BJ (cell line): Measurements from ENCODE around the gene DICER1. TPM values are rescaled to one million over a fixed set of nuclear protein-coding genes. Genes with fewer than 3 reads are reported as not detected.

Experiments used
- CTCF ChIA-PET: fragments of 350-600 bp; formaldehyde crosslinking; extraction: SDS; loops from one replicate; lab custom pipeline; 2021; ENCODE audit warnings: antibody characterized with exemption, inconsistent platforms; lab: Yijun Ruan, JAX
- POLR2A ChIA-PET: fragments of 300-600 bp; sonication (Branson Sonifier 250); formaldehyde crosslinking; extraction: SDS; loops from one replicate; lab custom pipeline; 2021; ENCODE audit warnings: antibody characterized with exemption; lab: Charles Lee
- DNase-seq: peaks from one replicate; pipeline ENCODE4 v3.0.0-alpha.2; 2011; ENCODE audit warnings: low read depth
- H3K27me3 ChIP-seq: 2 replicates; pipeline ENCODE4 v1.6.0; 2011; ENCODE audit warnings: low read length; ENCODE audit not compliant: control insufficient read depth, insufficient read depth
- H3K36me3 ChIP-seq: 2 replicates; pipeline ENCODE4 v1.5.1; 2011; ENCODE audit warnings: low read length; ENCODE audit not compliant: control insufficient read depth, insufficient read depth
- H3K4me3 ChIP-seq: 2 replicates; pipeline ENCODE4 v1.5.1; 2011; ENCODE audit warnings: low read depth, mild to moderate bottlenecking, control low read depth, low read length
- CTCF ChIP-seq: IDR thresholded peaks from 2 replicates; pipeline ENCODE4 v1.5.1; 2011; ENCODE audit warnings: low read depth, mild to moderate bottlenecking, control low read depth, inconsistent platforms, low read length, moderate library complexity; ENCODE audit not compliant: insufficient read depth
- polyA plus RNA-seq: library from polyadenylated mRNA; depleted of rRNA; stranded (reverse); fragments of >200 nt; gene quantifications from 2 replicates; pipeline ENCODE4 v1.2.3, GENCODE V29; 2011

The DICER1 gene
- polyA plus RNA-seq, 1 experiment, result 15.7 TPM

DNA sequence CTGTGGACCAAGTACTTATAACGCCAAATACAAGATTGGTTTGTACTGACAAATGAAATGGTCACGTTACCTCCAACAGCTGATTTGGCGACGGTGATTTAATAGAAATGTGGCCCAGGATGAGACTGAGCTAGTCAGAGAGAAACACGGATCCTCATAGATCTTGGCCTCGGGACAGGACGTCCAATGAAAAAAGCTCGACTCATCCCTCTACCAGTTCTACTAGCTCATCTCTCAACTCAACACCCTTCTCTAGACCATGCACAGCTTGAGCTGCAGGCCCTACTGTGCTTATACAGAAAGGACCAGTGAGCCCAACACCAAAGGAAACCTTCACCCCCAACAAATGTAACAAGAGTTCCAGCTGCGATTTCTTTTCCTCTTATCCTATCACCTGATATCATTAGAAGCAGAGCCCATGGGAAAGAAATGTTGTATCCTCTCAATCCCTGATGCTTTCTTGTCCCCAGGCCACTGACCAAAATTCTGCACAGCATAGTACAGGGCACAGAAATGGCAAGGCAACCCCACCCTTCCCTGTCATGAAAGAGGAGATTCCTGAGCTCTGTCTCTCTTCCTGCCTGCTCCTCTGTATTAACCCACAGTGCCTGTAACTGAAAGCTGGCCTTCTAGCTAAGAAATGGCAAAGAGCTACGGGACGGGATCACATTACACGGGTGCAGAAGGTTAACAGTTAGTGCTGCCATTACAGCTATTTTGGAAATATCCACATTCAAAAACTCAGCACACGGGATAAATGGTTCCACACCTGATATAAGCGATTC lies 39.2 kb downstream of the DICER1 start:
- DNase-seq, result no peak
- no peak overlapping the region for H3K4me3 ChIP-seq
- ChIA-PET CTCF (interaction anchor here (1.3 to 1.7 kb wide), 2 partner anchors 12 to 14 kb away, joined by 4 to 5 read pairs; no protein-coding TSS in a partner anchor), POLR2A (interaction anchor here (0.6 kb wide), 1 partner anchor 386 kb away, joined by 3 read pairs; no protein-coding TSS in a partner anchor)
- TF ChIP-seq CTCF, result no peak
- H3K27me3 ChIP-seq, result no peaks in the 10 kb centered on the region
- H3K36me3 ChIP-seq, result peaks cover 2% of the 10 kb centered on the region; the same call in 1 of the 2 replicates

DNA sequence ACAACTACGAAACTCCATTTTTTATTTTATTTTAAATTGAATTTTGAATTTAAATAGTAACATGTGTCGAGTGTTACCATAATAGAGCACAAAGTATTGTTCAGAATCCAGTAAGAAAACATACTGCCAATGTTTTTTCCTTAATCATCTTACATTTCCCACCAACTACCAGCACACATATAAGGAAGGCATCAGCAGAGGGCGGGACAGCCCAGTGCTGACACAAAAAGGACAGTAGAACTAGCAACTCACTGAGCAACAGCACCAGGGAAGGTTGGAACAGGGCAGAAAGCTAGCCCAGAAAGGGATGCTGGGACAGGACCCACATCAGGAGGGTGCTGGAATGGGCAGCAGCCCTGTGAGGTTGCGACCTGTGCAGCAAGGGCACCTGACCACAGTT lies 43.9 kb downstream of the DICER1 start:
- H3K4me3 ChIP-seq, result no peak overlapping the region
- ChIA-PET CTCF (interaction anchor here (1.1 kb wide), 1 partner anchor 11 kb away, joined by 4 read pairs; no protein-coding TSS in a partner anchor), POLR2A (no interaction called here)
- no peak for DNase-seq
- peaks cover 7% of the 10 kb centered on the region for H3K36me3 ChIP-seq
- TF ChIP-seq CTCF, result no peak
- H3K27me3 ChIP-seq, result no peaks in the 10 kb centered on the region

GRCh38 chr14:95111507-95112164 lies 45.7 kb downstream of the DICER1 start:
- Histone ChIP-seq H3K27me3 (no peaks in the 10 kb centered on the region), H3K4me3 (no peak overlapping the region), H3K36me3 (peaks cover 9% of the 10 kb centered on the region)
- no peak for TF ChIP-seq CTCF
- ChIA-PET CTCF (interaction anchor here (0.7 to 1.5 kb wide), 2 partner anchors 13 to 1110 kb away, joined by 3 to 7 read pairs; no protein-coding TSS in a partner anchor), POLR2A (no interaction called here)
- DNase-seq, result no peak

DNA sequence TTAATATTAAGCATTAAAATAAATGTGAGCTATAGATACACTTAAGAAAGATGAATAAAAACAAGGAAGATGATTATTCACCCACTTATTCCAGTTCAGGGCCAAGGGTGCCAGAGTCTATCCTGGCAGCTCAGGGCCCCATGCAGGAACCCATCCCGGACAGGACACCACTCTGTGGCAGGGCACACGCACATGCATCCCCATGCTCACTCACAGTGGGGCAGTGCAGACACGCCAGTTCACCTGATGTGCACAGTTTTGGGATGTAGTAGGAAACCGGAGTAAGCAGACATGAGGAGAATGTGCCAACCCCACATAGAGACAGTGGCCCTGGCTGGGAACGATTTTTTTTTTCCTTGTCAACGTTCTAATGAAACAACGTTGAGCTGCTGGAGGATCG lies 47.2 kb downstream of the DICER1 start:
- no peaks in the 10 kb centered on the region for H3K27me3 ChIP-seq
- H3K4me3 ChIP-seq, result no peak overlapping the region
- ChIA-PET POLR2A (no interaction called here), CTCF (interaction anchor here (1.0 kb wide), 1 partner anchor 15 kb away, joined by 3 read pairs; no protein-coding TSS in a partner anchor)
- no peak for DNase-seq
- TF ChIP-seq CTCF, result no peak
- peaks cover 10% of the 10 kb centered on the region for H3K36me3 ChIP-seq

GRCh38 chr14:95107711-95108110 lies 49.6 kb downstream of the DICER1 start:
- no peak overlapping the region for H3K4me3 ChIP-seq
- peaks cover 13% of the 10 kb centered on the region for H3K36me3 ChIP-seq
- ChIA-PET CTCF (interaction anchor here (0.7 kb wide), 1 partner anchor 8 kb away, joined by 3 read pairs; no protein-coding TSS in a partner anchor), POLR2A (no interaction called here)
- no peak for DNase-seq
- no peak for TF ChIP-seq CTCF
- no peaks in the 10 kb centered on the region for H3K27me3 ChIP-seq
